HG02852 (cell line): Measurements from ENCODE around the gene TANGO2.

Experiments used
- ATAC-seq: cut with Tn5 transposase; IDR thresholded peaks from one replicate; pipeline ENCODE4 v1.9.1; 2021; ENCODE audit warnings: mild to moderate bottlenecking, moderate library complexity; ENCODE audit not compliant: unreplicated experiment

TANGO2 gene

GRCh38 chr22:20039683-20040325 lies 18.9 kb downstream of the TANGO2 start:
- no peak for ATAC-seq

DNA sequence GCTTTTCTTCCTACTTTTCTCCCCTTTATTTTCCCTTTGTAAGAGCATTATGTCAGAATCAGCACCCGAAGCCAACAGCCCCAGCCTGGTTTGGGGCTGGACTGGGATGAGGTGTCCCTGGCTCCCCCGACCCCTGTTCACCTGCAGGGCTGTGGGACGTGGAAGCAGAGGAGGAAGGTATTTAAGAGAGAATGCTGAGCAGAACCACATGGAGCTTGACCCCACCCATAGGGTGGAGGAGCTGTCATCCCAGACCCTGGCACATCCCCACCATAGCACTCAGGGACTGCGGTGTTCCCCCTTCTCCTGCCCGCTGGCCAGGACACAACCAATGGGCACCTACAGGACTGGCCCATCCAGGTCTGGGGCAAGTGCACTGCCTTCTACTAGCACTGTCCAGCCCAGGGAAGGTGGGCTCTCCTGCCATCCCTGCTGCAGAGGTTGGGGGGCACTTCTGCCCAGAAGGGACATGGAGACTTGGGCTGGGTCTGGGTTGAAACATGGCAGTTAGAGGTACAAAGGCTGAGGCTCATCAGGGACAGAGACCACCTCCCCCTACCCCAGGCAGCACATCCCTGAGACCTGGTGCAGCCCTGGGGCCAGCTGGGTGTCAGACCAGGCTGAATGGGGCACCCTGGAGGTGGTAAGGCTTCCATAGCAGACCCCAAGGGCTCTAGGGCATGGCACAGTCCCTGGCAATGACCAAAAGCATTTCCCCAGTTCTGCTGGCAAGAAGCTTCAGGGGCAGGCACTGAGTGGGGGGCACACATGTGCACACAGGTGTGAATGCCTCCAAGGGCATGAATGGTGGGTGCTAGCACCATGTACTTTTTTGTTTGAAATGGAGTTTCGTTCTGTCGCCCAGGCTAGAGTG lies 19.7 kb downstream of the TANGO2 start:
- ATAC-seq: no peak

DNA sequence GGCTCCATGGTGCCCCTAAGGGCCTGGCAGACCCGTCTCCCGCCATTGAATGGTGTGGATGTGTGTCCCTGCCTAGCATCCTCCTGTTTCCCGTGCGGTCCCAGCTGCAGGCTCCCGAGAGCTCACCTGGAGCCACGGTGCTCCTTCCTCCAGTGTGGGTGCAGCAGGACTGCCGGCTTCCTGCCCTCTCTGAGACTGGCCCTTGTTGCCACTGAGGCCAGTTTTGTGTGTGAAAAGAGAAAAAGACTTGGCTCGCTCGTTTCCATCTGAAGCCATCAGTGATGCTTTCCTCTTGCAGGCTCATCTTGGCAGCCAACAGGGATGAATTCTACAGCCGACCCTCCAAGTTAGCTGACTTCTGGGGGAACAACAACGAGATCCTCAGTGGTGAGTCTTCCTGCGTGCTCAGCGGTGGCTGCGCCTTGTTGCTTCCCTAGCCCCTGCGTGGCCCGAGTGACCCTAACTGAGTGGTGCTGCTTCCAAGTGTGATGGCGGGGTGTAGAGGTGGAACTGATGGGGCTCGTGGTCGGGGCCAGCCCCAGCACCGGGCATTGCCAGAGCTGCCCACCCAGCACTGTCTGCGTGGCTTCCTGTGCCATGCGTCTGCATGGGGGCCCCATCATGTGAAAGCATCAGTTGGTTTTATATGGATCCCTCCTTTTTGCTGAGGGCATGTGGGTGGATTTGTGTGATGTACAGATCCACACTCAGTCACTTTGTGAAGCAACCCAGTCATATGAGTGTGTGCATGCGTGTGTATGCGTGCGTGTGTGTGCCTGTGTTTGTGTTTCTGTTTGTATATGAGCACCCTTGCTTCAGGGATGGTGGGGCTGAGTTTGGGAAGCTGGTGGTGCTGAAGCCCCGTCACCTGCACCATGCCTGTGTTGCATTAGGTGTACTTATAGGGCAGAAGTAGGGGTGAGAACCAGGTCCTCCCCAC lies 22.4 kb downstream of the TANGO2 start:
- no peak for ATAC-seq

DNA sequence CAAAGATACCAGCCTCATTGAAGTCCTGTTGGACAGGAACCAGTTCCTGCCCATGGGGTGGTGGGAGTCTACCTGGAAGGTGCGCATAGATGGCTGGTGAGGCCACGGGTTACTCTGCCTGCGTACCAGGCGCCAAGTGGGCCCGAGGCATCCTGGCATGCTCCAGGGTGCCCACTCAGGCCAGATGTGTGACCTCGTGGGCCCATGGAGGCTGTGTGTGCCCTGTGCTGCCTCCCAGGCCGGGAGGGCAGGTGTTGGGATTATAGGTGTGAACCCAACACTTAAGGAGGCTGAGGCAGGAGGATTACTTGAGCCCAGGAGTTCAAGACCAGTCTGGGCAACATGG lies 23.1 kb downstream of the TANGO2 start:
- ATAC-seq: no peak

GRCh38 chr22:20044495-20045151 lies 23.7 kb downstream of the TANGO2 start:
- no peak for ATAC-seq

DNA sequence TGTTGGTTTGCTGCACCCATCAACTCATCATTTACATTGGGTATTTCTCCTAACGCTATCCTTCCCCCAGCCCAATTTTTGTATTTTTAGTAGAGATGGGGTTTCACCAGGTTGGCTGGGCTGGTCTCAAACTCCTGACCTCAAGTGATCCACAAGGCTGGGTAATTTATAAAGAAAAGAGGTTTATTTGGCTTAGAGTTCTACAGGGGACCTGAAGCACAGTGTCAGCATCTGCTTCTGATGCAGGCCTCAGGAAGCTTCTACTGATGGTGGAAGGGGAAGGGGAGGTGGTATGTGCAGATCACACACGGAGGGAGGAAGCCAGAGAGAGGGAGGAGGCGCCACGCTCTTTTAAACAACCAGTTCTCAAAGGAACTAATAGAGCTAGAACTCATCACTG lies 25.8 kb downstream of the TANGO2 start:
- no peak for ATAC-seq

GRCh38 chr22:20051927-20052308 lies 31.0 kb downstream of the TANGO2 start:
- ATAC-seq: no peak

- no peak for ATAC-seq
Measured at GRCh38 chr22:20052309-20053259, 31.7 kb downstream of the TANGO2 start.

DNA sequence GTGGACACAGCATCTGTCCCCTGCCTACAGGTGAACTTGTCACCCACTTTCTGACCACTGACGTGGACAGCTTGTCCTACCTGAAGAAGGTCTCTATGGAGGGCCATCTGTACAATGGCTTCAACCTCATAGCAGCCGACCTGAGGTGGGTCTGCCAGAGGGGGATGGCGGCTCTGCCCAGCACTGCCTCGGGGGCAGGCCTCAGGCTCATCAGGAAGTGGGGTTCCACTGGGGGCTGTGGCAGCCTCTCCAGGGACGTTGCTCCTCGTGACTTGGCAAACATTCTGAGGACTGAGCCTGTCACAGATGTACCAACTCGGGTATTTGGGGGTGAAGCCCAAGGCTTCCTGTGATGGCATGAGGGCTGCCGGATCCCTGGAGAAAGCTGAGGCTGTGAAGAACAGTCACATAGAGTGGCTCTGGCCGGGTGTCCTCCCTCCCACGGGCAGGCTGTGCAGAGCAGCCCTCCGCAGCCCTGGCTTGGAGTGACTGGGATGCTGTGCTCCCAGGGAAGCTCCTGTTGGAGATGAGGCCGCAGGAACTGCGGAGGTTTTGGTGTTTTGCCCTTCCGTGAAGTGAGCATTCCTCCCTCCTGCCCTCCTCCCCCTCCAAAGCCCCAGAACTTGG lies 32.6 kb downstream of the TANGO2 start:
- no peak for ATAC-seq

- ATAC-seq: no peak
Measured at GRCh38 chr22:20054034-20054427, 33.1 kb downstream of the TANGO2 start.

DNA sequence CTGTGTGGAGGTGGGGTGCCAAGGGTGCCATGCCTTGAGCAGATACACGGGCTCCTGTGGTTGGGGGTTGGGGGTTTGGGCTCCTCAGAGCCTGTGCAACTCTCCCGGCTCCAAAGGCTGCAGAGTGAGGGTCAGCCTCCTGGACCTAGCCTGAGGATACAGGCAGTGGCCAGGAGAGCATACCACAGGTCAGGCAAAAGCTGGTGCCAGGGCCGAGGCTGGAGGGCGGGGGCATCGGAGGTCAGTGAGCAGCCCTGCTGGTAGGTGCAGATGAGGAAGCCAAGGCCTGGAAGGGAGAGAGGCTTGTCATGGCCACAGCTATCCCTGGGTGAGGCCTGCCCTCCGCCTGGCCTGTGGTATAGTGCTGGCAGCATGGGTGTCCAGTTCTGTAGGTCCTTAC lies 33.6 kb downstream of the TANGO2 start:
- ATAC-seq: no peak

GRCh38 chr22:20055144-20055543 lies 34.2 kb downstream of the TANGO2 start:
- no peak for ATAC-seq

DNA sequence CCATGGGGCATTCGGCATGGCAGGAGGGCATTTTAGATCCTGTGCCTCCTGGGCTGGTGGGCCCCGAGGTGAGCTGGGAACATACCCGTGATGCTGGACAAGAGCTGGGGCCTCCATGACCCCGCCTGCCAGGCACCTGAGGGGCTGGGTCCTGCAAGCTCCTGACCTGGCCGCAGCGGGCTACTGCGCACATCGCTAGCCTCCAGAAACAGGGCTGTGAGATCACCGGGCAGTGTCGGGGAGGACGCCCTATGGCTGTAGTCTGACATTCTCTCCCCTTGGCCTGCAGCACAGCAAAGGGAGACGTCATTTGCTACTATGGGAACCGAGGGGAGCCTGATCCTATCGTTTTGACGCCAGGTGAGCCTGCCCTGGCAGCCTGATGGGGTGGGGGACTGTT lies 34.7 kb downstream of the TANGO2 start:
- no peak for ATAC-seq

- no peak for ATAC-seq
Measured at GRCh38 chr22:20056161-20056560, 35.3 kb downstream of the TANGO2 start.

GRCh38 chr22:20056696-20057386 lies 35.9 kb downstream of the TANGO2 start:
- no peak for ATAC-seq

DNA sequence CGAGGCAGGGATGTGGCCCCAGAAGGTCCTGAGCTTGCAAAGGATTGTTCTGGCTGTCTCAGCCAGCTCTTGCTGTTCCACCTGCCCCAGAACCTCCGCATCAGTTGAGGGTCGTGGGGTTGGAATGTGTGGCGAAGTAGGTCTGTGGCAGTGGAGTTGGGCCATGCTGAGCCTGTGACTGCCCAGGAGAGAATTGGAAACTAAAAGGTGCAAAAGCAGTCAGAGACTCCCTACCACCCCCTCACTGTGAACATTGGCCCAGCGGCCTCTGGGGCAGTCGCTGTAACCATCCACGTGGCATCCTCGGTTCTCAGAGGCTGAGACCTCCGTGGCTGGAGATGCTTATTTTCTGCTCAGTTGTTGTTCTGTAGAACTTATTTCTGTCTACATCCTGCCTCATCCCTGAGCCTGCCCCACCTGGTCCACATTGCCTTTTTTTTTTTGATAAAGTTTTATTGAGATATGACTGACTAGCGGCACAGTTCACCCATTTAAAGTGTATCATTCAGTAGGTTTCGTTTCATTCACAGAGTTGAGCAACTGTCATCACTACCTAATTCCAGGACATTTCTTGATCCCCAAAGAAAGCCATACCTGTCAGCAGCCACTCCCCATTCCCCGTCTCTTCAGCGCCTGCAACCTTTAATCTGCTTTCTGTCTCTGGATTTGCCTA lies 36.8 kb downstream of the TANGO2 start:
- no peak for ATAC-seq

DNA sequence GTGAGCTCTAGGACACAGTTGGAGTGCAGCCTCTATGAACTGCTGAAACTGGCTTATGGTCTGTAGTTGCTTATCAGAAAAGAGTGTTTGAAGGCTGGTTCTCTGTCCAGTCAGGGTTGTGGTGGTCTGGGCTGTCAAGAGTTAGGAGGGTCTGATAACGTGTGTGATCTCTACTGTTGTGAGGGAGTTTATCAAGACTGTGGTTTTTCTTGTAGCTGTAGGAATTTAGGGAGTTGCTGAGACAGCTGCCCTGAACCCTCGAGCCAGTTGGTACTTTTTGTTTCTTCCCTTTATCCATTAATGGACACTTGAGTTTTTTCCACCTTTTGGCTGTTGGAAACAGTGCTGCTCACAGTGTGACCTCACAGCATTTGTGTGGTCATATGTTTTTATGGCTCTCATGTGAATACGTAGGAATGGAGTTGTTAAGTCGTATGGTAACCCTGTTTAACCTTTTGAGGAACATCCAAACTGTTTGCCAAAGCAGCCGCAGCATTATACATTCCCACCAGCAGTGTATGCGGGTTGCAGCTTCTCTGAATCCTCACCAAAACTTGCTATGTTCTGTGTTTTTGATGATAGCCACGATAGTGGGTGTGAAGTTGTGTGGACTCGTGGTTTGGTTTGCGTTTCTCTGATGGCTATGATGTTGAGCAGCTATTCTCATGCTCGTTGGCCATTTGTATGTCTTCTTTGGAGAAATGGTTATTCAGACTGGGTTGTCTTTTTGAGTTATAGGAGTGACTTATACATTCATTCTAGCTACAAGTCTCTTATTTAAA lies 38.3 kb downstream of the TANGO2 start:
- no peak for ATAC-seq
